HG03442 (cell line): ENCODE results near the gene TBX10.

Experiments used
- ATAC-seq: cut with Tn5 transposase; IDR thresholded peaks from one replicate; pipeline ENCODE4 v1.9.1; 2021; ENCODE audit warnings: mild to moderate bottlenecking, moderate library complexity; ENCODE audit not compliant: unreplicated experiment

The TBX10 gene

DNA sequence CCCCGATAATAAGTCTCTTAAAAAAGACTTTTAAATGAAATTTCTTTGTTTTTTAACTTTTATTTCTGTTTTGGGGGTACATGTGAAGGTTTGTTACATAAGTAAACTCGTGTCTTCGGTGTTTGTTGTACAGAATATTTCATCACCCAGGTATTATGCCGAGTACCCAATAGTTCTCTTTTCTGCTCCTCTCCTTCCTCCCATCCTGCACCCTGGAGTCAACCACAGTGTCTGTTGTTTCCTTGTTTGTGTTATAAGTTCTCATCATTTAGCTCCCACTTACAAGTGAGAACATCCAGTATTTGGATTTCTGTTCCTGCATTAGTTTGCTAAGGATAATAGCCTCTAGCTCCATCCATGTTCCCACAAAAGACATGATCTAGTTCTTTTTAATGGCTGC, 57.6 kb downstream of the TBX10 start:
- no peak for ATAC-seq

DNA sequence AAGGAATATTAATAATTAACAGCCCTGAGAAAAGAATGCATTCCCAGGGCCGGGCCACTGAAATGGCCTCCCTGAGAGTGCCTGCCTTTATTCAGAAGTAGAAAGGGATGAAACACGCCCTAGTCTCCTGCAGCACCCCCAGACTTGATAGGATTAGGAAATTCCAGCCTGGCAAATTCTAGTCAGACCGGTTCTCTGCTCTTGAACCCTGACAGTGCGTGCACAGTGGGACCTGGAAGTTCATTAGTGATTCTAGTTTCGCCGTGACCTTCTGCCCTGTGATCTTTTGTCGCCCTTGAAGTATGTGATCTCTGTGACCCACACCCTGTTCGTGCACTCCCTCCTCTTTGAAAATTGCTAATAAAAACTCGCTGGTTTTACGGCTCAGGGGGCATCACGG, 58.1 kb downstream of the TBX10 start:
- ATAC-seq = no peak
